ENCODE results near the gene FOXA2.
"Not testable (repeated sequence)": the region's sequence is repeated elsewhere in the genome, so short reads cannot be mapped to it uniquely, and the experiment has no call there.

FOXA2 gene

DNA sequence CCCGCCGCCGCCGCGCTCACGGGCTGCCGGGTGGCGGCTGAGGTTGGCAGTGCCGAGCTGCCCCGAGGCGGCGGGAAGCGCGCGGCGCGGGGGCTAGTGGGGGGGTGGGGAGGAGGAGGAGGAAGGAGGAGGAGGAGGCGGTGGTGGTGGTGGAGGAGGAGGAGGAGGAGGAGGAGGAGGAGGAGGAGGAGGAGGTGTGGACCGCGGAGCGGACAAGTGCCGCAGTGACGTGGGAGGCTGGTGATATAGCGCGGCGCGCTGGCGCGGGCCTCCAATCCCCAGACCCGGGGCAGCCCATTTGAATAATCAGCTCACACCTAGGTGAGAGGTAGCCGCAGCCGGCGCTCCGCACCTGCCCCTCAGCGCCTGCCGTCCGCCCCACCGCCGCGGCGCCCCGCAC, at the start of gene FOXA2:
Gene FOXA2, minus strand, starts transcription at position 51 of the 400 bp plus-strand sequence. CDS start 294 bp downstream, outside the sequence.
- DNase-seq, result no peak

DNA sequence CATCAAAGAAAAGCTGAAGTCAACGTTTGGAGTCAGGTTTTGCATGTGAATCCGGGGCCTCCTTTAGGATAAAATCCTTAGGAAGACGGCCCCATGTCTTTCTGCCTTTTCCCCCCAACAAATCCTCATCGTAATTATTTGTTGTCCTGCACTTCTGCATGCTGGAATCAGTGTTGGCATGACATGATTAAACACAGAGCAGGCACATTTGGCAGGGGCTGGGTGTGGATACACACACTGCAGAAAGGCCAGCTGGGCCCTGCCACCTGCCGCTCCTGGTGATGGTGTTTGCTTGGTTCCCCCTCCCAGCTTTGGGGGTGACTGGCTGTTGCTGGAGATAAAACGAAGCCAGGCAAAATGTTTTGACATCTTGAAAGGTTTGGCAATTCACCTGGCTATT, 46.3 kb upstream of the FOXA2 start:
- DNase-seq, result no peak

DNA sequence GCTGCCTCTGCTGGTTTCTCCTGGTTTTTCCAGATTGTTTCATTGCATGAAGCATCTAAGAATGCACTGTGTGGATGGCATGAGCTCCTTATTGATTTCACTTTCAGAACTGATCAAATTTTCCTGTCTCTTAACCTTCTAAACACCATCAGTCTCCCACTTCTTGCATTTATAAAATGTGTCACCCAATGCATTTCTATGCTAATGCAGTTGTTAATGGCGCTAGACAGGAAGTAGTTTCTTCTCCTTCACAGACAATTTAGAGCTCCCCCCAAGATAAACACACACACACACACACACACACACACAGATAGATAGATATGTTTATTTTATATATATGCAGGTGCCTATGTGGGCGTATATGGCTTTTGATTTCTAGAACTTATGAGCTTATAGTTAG, 45.6 kb upstream of the FOXA2 start:
- no peak for DNase-seq

DNA sequence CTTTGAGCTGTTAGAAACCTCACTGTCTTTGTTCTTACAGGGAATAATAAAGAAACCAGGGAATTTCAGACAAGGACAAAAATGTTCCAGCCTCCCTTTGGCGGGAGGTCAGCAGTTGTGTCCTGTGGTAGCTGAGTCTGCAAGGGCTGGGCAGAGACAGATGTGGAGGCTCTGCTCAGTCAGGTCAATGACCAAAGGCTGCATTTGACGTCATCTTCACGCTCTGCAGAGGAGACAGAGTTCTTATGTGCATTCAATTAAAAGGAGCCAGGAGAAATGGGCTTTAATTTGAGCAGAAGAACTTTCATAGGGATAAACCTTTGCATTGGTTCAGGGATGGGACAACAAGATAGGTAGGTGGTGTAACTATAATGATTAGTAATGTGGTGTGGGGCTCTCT, 45.1 kb upstream of the FOXA2 start:
- DNase-seq, result no peak

DNA sequence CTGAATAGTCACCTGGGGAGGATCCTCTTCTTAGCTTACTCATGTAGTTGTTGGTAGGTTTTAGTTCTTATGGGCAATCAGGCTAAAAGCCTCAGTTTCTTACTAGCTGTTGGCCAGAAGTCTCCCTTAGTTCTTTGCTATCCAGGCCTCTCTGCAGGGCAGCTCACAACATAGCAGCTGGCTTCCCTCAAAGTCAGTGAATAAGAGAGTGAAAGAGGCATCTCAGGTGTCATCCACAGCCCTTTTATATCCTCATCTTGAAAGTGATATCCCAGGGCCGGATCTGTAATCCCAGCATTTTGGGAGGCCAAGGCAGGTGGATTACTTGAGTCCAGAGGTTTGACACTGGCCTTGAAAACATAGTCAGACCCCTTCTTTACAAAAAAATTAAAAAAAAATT, 42.1 kb upstream of the FOXA2 start:
- DNase-seq, result no peak

DNA sequence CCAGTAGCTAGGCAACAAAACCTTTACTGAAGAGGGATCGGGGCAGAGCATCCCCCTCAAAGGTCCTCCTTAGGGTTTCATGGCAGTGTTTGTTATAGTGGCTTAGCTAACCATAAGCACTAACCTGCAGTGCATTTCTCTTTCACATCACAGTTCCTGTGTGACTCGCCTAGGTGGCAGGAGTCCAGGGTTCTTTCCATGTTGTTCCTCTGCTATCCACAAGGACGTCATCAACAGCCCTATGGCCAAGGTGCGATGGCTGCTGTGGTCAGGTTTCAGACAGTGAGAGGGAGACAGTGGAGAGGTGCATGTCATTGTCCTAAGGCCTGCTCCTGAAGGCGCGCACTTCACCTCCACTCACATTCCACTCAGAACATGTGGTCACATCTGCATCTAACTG, 38.8 kb upstream of the FOXA2 start:
- no peak for DNase-seq

DNA sequence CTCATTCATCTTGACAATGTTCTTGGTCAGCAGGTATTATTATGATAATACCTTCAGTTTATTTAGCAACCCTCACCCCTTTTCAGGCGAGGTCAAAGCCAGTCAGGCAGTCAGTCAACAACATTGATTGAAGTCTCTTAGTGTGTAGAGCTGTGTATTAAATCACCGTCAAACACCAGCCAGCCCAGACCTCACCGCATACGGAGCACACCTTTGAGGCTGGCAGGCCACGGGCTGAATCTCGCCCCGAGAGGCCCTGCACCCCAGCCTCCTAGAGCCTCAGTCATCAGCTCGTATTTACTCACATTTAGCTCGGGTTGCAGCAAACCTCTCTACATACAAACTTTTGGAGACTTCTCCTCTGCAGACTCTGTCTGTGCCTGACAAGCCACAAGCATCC, 36.0 kb upstream of the FOXA2 start:
- no peak for DNase-seq

DNA sequence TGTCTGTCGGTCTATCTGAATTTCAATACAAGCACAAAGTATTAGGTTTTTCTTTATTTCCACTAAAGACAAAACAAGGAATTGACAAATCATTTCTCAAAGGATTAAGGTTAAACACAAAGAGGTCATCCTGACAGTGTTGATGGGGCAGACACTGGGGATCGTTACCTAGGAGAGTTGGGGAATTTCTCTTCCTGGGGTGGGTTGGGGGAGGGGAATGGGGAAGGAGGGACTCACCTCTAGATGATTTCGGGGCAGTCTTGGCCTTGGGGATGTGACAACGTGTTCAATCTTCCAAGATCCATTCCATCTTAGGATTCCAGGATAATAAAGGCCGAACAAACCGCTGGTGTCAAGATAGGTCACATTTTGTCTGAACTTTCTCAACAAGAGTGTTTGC, 35.4 kb upstream of the FOXA2 start:
- no peak for DNase-seq

DNA sequence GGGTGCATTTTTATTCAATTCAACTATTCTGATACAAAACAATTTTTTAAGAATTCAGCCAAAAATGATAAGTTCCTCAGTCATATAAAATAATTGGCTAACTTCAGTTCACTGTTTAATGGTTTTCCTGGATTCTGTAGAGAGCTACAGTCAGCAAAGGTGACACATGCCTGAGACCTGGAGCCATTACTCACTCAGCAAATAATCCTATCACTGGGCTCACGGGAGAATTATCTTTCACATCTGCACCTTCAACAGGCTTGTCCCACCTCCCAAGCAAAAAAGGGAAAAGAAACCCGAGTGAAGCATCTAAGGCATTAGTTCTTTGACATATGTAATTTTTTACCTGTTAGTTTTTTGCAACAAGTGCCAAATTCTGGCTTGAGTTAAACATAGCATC, 34.9 kb upstream of the FOXA2 start:
- no peak for DNase-seq

DNA sequence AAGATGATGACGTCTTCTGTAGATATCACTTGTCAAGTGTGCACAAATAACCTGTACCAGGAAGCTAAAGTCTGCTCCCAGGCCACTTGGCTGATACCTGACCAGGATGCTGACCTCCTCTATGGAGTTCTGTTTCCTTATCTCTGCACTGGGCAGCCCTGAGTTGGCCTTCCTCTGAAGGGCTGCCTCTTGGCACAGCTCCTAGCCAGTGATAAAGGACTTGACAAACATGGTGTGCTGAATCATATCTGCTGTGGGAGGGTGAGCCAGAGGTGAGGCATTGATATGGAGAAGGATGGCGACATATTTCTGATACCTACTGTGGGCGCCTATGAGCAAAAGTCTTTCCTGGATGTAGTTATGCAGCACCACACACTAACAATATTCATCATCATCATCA, 32.8 kb upstream of the FOXA2 start:
- no peak for DNase-seq

DNA sequence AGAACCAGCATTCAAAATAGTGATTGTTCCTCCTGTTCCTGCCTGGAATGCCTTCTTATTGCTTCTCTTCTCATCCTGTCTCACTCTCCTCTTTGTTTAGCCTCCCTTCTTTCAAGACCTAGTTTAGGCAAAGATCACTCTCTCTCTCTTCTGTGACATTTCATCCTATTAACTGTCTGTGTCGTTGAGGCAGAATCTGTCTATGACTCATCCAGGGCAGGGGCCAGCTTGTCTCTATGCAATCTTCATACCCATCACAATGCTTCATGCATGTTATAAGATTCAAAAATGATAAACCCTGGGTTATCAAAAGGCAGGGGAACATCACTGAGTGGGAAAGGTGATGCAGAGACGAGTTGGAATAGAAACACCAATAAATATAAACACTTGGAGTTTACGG, 32.2 kb upstream of the FOXA2 start:
- DNase-seq, result no peak

DNA sequence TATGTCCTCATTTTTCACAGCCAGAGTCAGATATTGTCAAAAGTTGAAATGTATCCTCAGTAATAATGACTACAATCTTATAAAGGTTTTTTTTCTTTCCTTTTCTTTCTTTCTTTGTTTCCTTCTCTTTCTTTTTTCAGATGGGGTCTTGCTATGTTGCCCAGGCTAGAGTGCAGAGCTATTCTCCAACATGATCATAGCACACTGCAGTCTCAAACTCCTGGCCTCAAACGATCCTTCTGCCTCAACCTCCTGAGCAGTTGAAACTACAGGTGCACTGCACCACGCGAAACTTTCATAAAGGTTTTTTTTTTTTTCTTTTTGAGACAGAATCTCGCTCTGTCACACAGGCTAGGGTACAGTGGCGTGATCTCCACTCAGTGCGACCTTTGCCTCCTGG, 31.1 kb upstream of the FOXA2 start:
- no peak for DNase-seq

DNA sequence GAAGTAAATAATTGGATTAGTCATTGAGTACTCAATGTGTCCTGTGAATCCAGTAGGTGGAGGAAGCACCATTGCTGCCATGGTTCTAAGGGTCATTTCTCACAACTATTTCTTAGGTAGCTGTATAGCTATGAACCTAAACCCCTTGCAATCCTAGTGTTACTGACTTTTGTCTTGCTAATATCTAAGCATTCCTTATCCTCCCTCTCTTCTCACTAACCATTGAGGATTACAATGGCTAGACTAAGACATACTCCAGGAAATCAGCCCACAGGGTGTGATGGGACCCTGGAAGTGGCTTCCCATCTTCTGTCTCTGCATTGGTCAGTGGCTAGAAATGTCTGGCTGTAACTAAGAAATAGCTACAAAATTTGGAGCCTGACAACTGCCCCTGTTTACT, 27.3 kb upstream of the FOXA2 start:
- no peak for DNase-seq

DNA sequence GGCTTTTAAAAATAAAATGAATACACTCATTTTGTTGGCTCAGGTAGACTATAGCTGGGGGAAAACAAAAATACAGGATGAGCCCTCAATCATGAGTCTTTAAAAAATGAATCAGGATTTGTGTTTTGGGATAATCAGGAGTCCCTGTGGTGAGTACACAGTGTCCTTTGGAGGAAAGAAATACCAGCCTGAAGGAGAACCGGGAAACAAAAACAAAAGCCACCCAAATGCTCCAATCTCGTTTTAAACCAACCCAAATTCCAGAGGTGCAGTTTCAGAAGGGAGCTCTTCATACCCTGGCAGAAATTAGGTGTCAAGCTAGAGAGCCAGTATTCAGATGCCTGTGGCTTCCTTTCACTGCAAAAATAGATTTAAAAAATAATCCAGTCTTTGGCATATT, 23.3 kb upstream of the FOXA2 start:
- no peak for DNase-seq

DNA sequence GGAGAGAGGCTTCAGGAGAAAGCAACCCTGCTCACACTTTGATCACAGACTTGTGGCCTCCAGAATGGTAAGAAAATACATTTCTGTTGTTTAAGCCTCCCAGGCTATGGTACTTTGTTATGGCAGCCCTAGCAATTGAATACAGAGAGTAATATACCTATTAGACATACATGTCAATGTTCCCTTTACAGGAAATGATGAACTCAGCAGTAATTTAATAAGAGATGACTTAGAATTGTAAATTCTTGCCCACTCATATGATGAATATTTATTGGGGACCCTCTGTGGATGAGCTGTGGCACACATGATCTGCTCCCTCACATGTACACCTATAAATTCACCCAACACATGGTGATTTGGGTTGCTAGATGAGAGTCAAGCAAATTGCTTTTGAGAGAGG, 20.4 kb upstream of the FOXA2 start:
- no peak for DNase-seq

DNA sequence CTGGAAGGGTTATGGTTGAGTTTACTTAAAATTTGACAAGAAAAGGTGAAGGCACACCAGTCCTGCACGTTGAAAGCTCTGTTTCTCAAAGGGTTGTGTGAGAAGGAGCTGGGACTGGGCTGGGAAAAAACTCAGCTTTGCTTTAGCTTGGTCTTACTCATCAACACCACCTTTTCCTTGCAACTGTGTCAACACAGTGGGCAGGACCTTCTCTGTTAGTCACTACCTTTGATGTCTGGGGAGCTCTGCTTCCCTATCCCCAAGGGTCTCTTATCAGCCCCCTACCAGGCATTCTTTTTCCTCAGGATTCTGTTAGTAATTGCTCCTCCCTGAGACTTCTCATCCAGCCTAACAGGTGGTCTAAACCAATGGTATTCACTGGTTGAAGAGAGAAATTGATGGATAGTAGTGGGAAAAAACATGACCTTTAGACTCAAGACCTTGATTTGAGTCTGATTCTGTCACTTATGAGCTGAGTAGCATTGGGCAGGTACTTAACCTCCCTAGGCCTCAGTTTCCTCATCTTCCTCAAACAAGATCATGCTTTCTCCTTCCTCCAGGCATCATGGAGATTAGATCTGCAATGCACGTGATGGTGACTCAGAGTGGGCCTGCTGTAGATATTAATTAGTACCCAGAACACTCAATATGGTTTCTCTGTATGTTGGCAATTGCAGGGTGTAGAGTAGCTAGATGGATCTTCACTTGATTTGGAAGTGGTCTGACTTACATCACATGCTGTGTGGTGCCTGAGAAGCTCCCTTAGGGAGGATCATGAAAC, 17.2 kb upstream of the FOXA2 start:
- DNase-seq, result no peak

DNA sequence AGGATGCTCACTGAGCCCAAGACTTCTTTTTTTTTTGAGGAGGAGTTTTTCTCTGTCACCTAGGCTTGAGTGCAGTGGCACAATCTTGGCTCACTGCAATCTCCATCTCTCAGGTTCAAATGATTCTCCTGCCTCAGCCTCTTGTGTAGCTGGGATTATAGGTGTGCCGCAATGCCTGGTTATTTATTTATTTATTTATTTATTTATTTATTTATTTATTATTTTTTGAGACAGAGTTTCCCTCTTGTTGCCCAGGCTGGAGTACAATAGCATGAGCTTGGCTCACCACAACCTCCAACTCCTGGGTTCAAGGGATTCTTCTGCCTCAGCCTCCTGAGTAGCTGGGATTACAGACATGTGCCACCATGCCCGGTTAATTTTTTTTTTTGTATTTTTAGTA, 14.9 kb upstream of the FOXA2 start:
- not testable (repeated sequence) for DNase-seq

DNA sequence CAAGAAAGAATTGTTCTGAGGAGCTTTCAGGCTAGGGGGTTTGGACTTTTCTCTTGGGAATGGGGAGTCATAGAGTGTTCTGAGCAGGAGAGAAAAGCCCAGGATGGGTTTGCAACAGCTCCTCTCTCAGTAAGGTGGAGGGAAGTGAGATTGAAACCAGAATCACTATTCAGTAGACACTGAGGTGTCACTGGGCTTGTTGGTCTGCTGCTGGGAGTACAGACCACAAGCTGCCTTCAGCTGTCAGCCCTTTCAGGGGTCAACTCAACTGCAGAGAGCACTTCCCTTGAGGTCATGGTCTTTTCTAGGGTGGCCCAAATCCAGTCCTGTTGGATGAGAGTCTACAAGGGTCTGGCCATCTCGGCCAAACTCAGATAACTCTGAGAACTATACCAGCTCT, 12.9 kb upstream of the FOXA2 start:
- no peak for DNase-seq

DNA sequence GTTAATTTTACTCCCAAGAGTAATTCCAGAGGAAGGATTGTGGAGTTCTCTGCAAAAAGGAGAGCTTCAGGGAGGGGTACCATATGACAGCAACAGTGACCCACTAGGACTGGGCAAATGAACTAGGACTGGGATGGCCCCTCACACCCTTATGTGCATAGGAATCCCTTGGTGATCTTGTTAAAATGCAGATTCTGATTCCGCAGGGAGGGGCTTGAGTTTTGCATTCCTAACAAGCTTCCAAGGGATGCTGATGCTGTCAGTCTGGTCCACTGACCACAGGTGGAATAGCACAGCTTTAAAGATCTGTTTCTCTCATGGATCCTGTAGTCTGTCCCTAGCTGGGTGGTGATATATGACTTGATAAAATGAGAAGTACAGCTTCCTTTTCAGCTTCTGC, 6.3 kb upstream of the FOXA2 start:
- DNase-seq, result no peak

DNA sequence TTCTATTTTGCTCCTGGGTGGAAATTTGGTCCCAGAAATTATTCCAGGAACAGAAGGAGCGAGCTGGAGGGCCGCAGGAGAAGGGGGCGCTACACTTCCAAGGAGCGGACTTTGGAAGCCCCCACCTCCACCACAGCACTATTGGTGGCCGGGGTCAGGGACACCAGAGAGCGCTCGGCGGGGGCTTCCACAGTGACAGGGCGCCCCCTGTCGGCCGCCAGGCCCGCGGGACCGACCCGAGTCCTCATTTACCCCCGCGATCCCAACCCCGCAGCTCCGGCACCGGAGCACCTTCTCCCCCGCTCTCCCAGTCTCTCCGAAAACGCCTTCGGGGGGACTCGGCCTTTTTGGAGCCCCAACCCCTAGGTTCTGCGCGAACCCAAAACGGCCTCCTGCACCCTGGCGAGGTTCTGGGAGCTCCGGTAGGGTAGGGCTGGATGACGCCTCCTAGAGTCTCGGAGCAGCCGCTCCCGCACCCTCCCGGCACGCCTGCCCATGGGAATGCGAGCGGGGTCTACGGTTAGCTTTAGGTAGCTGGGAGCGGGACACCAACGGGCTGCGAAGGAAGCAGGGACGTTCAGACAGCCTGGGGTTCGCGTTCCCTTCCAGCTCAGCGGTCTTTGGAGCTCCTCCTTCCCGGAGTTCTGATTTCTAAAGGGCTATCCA, 2.4 kb upstream of the FOXA2 start:
- no peak for DNase-seq

DNA sequence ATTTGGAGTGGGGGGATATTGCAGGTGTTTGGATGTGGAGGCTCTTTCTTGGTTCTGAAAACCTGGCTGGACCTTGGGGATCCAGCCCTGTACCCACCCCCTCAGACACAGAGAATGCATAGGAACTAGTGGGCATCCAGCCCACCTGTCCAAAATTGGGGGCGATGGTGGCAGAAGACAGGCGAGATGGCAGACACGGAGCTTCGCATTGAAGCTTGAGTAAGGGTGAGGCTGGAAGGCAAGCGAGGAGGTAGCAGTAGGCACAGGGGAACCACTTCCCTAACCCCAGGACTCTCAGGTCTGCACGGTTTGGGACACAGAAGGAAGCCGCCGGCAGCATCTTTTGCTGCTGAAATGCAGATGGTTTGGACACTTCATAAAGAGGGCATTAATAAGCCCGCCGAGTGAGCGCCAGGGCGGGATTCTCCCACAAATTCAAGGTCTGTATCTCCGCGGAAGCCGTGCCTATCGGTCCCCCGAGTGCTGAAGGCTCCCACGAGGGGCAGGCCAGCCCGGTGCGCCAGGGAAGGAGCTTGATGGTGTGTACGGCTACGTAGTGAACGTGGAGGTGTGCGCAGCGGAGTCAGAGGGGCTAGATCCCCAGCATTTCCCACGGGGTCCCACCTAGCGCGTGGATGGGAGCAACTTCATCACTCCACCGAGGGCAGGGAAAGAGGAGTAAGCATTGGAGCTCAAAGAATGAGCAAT, 1.6 kb upstream of the FOXA2 start:
- no peak for DNase-seq

DNA sequence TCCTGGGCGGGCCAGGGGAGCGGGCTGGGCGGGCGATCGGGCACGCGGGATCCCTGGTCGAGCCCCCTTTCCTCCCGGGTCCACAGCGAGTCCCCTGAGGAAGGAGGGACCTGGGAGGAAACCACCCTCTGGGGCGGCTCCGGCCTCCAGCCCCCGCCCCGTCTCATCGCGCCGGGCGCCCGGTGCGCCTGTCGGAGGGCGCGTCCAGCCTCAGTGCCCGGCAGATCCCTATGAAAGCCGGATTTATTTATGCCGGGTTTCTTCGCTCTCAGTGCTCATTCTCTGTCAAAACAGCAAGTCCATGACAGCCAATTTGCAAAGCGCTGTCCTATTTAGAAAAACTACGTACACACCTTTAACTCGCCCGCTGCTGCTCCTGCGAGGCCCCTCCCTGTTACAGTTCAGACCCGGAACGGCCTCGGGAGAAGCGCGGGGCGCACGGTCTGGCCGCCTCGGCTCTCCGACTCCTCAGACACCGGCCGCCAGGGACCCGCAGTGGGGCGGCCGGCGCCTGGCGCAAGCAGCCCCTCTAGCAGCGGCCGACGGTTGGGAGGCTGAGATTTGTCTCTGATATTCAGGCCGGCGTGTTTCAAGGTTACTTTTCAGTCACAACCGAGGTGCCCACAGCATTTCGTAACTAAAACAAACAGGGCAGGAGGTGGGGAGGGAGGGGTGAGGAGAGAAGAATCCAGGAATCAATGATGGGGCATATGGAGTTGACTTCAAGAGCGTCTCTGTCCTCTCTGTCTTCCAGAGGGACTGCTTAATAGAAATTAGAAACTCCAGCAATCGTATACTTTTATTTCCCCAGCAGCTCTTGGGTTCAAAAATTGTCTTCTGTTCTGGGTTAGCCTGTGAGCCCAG, 782 bp upstream of the FOXA2 start:
- no peak for DNase-seq
